CD4-positive, alpha-beta memory T cell (primary cell): ENCODE results near the gene STAMBPL1. TPM values are rescaled to one million over a fixed set of nuclear protein-coding genes. Genes with fewer than 3 reads are reported as not detected.

Experiments
- CTCF ChIA-PET: fragments of 350-600 bp; sonication (Branson Sonifier 250); formaldehyde crosslinking; loops from one replicate; lab custom pipeline; 2021; ENCODE audit warnings: inconsistent platforms; ENCODE audit not compliant: partially characterized antibody; lab: Charles Lee
- POLR2A ChIA-PET: fragments of 350-600 bp; sonication (Branson Sonifier 250); formaldehyde crosslinking; loops from one replicate; lab custom pipeline; 2021; ENCODE audit not compliant: partially characterized antibody; lab: Charles Lee
- DNase-seq, 5 donors: peaks; one replicate each; pipeline versions ENCODE4 v3.0.0 to v3.0.0-alpha.2; 2020 to 2022; ENCODE audit warnings: mixed read lengths in 1 of 5
- H3K27ac ChIP-seq: one replicate; pipeline ENCODE4 v1.7.0; 2013; ENCODE audit warnings: low read depth, low read length
- H3K27me3 ChIP-seq: 2 replicates; pipeline ENCODE4 v1.7.0; 2013; ENCODE audit warnings: mild to moderate bottlenecking, low read length, moderate library complexity; ENCODE audit not compliant: insufficient read depth
- H3K36me3 ChIP-seq: 2 replicates; pipeline ENCODE4 v1.7.0; 2013; ENCODE audit warnings: mild to moderate bottlenecking, low read length, moderate library complexity; ENCODE audit not compliant: insufficient read depth
- H3K4me1 ChIP-seq: 2 replicates; pipeline ENCODE4 v1.7.0; 2013; ENCODE audit warnings: mild to moderate bottlenecking, low read length, moderate library complexity; ENCODE audit not compliant: insufficient read depth
- H3K4me3 ChIP-seq, 2 donors: one replicate each; pipeline ENCODE4 v1.7.0; 2013; ENCODE audit warnings: low read length in 2 of 2, mild to moderate bottlenecking in 1 of 2
- H3K9me3 ChIP-seq, 2 donors: one replicate each; pipeline ENCODE4 v1.7.0; 2013; ENCODE audit warnings: low read length in 2 of 2, control low read depth in 1 of 2; ENCODE audit not compliant: control insufficient read depth in 1 of 2
- H3K27ac Mint-ChIP-seq, 7 donors: one replicate each; pipeline ENCODE4 v1.8.0; 2020 to 2021; ENCODE audit warnings: mixed read lengths in 7 of 7, mild to moderate bottlenecking in 6 of 7, inconsistent platforms in 3 of 7, moderate library complexity in 3 of 7
- H3K27me3 Mint-ChIP-seq, 2 donors: one replicate each; pipeline ENCODE4 v1.8.0; 2020 to 2021; ENCODE audit warnings: mixed read lengths in 2 of 2
- H3K36me3 Mint-ChIP-seq, 2 donors: one replicate each; pipeline ENCODE4 v1.8.0; 2020 to 2021; ENCODE audit warnings: mixed read lengths in 2 of 2, inconsistent platforms in 1 of 2, mild to moderate bottlenecking in 1 of 2
- H3K4me1 Mint-ChIP-seq, 4 donors: one replicate each; pipeline ENCODE4 v1.8.0; 2020 to 2021; ENCODE audit warnings: mixed read lengths in 4 of 4, mild to moderate bottlenecking in 1 of 4
- H3K4me3 Mint-ChIP-seq, 8 donors: one replicate each; pipeline ENCODE4 v1.8.0; 2020 to 2021; ENCODE audit warnings: mixed read lengths in 8 of 8, mild to moderate bottlenecking in 7 of 8, moderate library complexity in 6 of 8, inconsistent platforms in 3 of 8
- H3K9me3 Mint-ChIP-seq, 8 donors: one replicate each; pipeline ENCODE4 v1.8.0; 2020 to 2021; ENCODE audit warnings: mixed read lengths in 8 of 8, mild to moderate bottlenecking in 5 of 8, inconsistent platforms in 3 of 8, moderate library complexity in 1 of 8
- intact Hi-C: fragments of 100-400 bp; cut with micrococcal nuclease; formaldehyde crosslinking; loops from one replicate; pipeline ENCODE4 v1.15.1; 2023
- polyA plus RNA-seq, 2 donors: library from polyadenylated mRNA; unstranded; fragments of 300-500 nt; fragmentation: Illumina TruSeq; gene quantifications; one replicate each; pipeline ENCODE4 v1.2.3, GENCODE V29; 2021
- total RNA-seq, 2 experiments: library from RNA; stranded (reverse); gene quantifications; one replicate each; pipeline ENCODE4 v1.2.3, GENCODE V29; 2021

STAMBPL1 gene
- total and polyA plus RNA-seq, 4 experiments from 2014 or later = 5.3 to 43.2 (median 24.9) TPM

DNA sequence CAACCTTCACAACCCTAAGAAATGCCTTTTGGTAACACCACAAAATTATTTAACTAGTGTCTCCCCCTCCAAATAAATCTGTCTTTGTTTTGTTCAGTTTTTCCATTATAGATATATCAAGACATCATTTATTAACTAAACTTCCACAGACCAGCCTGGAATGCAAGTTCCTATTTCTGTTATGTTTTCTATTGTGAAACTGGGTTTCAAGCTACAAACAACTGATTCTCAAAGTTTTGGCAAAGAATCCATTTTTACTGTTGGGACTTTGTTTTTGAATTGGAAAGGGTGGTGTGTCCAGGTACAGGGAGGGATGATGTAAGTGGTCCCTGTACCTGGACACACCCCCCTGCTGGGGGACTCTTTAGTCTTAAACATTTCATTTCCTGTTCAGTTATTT lies 36.2 kb downstream of the STAMBPL1 start:
- Histone ChIP-seq H3K27ac (no peak overlapping the region), H3K4me1 (no peaks in the 10 kb centered on the region), H3K9me3 (no peaks in the 10 kb centered on the region), H3K27me3 (no peaks in the 10 kb centered on the region), H3K4me3 (no peak overlapping the region), H3K36me3 (peaks cover 23% of the 10 kb centered on the region)
- H3K27me3 Mint-ChIP-seq = no peaks in the 10 kb centered on the region
- ChIA-PET CTCF (interaction anchor here (0.8 to 1.4 kb wide), 2 partner anchors 16 to 283 kb away, joined by 3 read pairs; no protein-coding TSS in a partner anchor), POLR2A (no interaction called here)
- no peaks in the 10 kb centered on the region for H3K9me3 Mint-ChIP-seq
- H3K4me1 Mint-ChIP-seq = peaks cover 0 to 2% (median 0%) of the 10 kb centered on the region in 4 donors
- H3K4me3 Mint-ChIP-seq = no peak overlapping the region
- no peak for DNase-seq
- peak overlapping the region in 1 of 7 donors; percentile 67 for H3K27ac Mint-ChIP-seq
- intact Hi-C loops = no loop called here
- H3K36me3 Mint-ChIP-seq = peaks cover 42 to 75% of the 10 kb centered on the region in 2 donors

- CTCF ChIA-PET = interaction anchor here (0.9 to 1.4 kb wide), 2 partner anchors 16 to 82 kb away, joined by 3 read pairs; no protein-coding TSS in a partner anchor
- peaks cover 21% of the 10 kb centered on the region for H3K36me3 ChIP-seq
Observed at GRCh38 chr10:88916986-88917385, 36.9 kb downstream of the STAMBPL1 start.

DNA sequence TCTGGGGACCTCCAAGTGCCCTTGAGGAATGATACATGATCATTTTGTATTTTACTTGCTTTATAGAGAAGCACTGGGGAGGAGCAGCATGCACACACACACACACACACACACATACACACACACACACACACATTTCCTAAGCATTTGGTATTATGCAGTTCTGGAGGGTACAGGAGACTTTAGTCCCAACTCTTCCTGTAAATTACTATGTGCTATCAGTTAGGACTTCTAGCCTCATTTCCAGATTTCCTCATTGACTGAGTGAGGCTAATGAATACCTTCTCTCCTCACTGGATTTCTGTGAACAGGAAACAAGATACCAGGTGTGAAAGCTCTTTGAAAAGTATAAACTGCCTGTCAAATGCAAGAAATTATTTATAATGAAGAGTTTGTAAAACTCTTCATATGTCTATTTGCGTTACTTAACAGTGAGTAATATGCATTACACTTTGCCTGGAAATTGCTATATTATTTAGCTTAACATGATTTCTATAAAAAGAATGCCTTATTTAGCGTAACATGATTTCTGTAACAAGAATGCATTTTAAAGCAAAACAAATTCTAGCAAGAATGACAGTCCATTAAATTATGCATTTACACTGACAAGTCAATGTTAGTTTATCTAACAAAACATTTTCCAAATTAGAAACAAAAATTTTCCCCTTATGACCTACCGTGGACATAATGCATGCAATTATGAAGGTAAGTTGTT lies 38.3 kb downstream of the STAMBPL1 start:
- POLR2A ChIA-PET = no interaction called here
- Mint-ChIP-seq H3K9me3 (no peaks in the 10 kb centered on the region), H3K27ac (peak overlapping the region in 1 of 7 donors; percentile 5), H3K27me3 (no peaks in the 10 kb centered on the region), H3K4me1 (peaks cover 0 to 2% (median 0%) of the 10 kb centered on the region in 4 donors), H3K36me3 (peaks cover 36 to 69% of the 10 kb centered on the region in 2 donors), H3K4me3 (no peak overlapping the region)
- H3K4me3 ChIP-seq = no peak overlapping the region
- no peaks in the 10 kb centered on the region for H3K9me3 ChIP-seq
- no peak overlapping the region for H3K27ac ChIP-seq
- H3K36me3 ChIP-seq = peaks cover 14% of the 10 kb centered on the region
- no peaks in the 10 kb centered on the region for H3K27me3 ChIP-seq
- no peak for DNase-seq
- no peaks in the 10 kb centered on the region for H3K4me1 ChIP-seq
- CTCF ChIA-PET = interaction anchor here (0.6 to 4.2 kb wide), 4 partner anchors 15 to 108 kb away, joined by 3 to 24 read pairs (median 10); no protein-coding TSS in a partner anchor
- intact Hi-C loops = no loop called here

More at GRCh38 chr10:88916986-88917385, 36.9 kb downstream of the STAMBPL1 start:
- Mint-ChIP-seq H3K27me3 (no peaks in the 10 kb centered on the region), H3K9me3 (no peaks in the 10 kb centered on the region), H3K4me1 (peaks cover 0 to 2% (median 0%) of the 10 kb centered on the region in 4 donors), H3K36me3 (peaks cover 36 to 71% of the 10 kb centered on the region in 2 donors), H3K27ac (peak overlapping the region in 1 of 7 donors; percentile 62), H3K4me3 (no peak overlapping the region)
- Histone ChIP-seq H3K4me1 (no peaks in the 10 kb centered on the region), H3K4me3 (no peak overlapping the region), H3K27ac (no peak overlapping the region), H3K27me3 (no peaks in the 10 kb centered on the region), H3K9me3 (no peaks in the 10 kb centered on the region)
- intact Hi-C loops = no loop called here
- POLR2A ChIA-PET = no interaction called here
- no peak for DNase-seq

DNA sequence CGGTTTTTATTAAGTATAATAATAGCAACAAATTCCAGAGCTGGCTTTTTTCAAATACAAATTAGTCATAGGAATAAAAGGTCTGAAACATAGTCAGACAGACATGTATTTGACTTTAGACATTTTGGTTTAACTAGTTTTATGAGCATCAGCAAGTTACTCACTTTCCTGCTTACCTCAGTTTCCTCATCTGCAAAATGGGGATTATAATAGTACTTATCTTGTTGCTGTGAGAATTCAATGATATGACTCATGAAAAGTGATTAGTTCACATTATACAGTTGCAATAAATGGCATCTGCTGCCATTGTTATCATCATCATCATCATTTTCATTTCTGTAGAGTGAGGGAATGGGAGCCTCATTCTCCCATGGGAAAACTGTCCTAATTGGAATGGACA lies 39.0 kb downstream of the STAMBPL1 start:
- no peaks in the 10 kb centered on the region for H3K9me3 Mint-ChIP-seq
- no peaks in the 10 kb centered on the region for H3K9me3 ChIP-seq
- H3K27me3 ChIP-seq = no peaks in the 10 kb centered on the region
- peaks cover 0 to 2% (median 0%) of the 10 kb centered on the region in 4 donors for H3K4me1 Mint-ChIP-seq
- intact Hi-C loops = no loop called here
- no peaks in the 10 kb centered on the region for H3K4me1 ChIP-seq
- no peak overlapping the region for H3K27ac Mint-ChIP-seq
- peaks cover 9% of the 10 kb centered on the region for H3K36me3 ChIP-seq
- no peaks in the 10 kb centered on the region for H3K27me3 Mint-ChIP-seq
- H3K36me3 Mint-ChIP-seq = peaks cover 39 to 70% of the 10 kb centered on the region in 2 donors
- no peak for DNase-seq
- no peak overlapping the region for H3K4me3 Mint-ChIP-seq
- no peak overlapping the region for H3K4me3 ChIP-seq
- ChIA-PET CTCF (interaction anchor here (3.8 to 4.2 kb wide), 2 partner anchors 14 to 84 kb away, joined by 18 to 24 read pairs; no protein-coding TSS in a partner anchor), POLR2A (no interaction called here)
- H3K27ac ChIP-seq = no peak overlapping the region

- H3K9me3 ChIP-seq = no peaks in the 10 kb centered on the region
- Mint-ChIP-seq H3K27ac (peak overlapping the region in 1 of 7 donors; percentile 24), H3K4me3 (no peak overlapping the region), H3K27me3 (no peaks in the 10 kb centered on the region), H3K36me3 (peaks cover 45 to 77% of the 10 kb centered on the region in 2 donors), H3K9me3 (no peaks in the 10 kb centered on the region), H3K4me1 (peaks cover 0 to 3% (median 0%) of the 10 kb centered on the region in 4 donors)
- H3K36me3 ChIP-seq = peaks cover 9% of the 10 kb centered on the region
- H3K4me1 ChIP-seq = no peaks in the 10 kb centered on the region
- intact Hi-C loops = no loop called here
- H3K27ac ChIP-seq = no peak overlapping the region
- ChIA-PET CTCF (interaction anchor here (3.8 to 4.2 kb wide), 2 partner anchors 13 to 85 kb away, joined by 18 to 24 read pairs; no protein-coding TSS in a partner anchor), POLR2A (no interaction called here)
- no peak for DNase-seq
- no peaks in the 10 kb centered on the region for H3K27me3 ChIP-seq
- no peak overlapping the region for H3K4me3 ChIP-seq
Observed at GRCh38 chr10:88920198-88920597, 40.2 kb downstream of the STAMBPL1 start.

GRCh38 chr10:88920986-88921593 lies 41.0 kb downstream of the STAMBPL1 start:
- H3K9me3 ChIP-seq = no peaks in the 10 kb centered on the region
- no peak for DNase-seq
- Mint-ChIP-seq H3K4me1 (peaks cover 0 to 1% (median 0%) of the 10 kb centered on the region in 4 donors), H3K27me3 (no peaks in the 10 kb centered on the region), H3K27ac (peak overlapping the region in 1 of 7 donors; percentile 43), H3K4me3 (no peak overlapping the region), H3K36me3 (peaks cover 36 to 68% of the 10 kb centered on the region in 2 donors), H3K9me3 (no peaks in the 10 kb centered on the region)
- H3K27me3 ChIP-seq = no peaks in the 10 kb centered on the region
- H3K36me3 ChIP-seq = peaks cover 9% of the 10 kb centered on the region
- intact Hi-C loops = no loop called here
- H3K27ac ChIP-seq = no peak overlapping the region
- H3K4me3 ChIP-seq = no peak overlapping the region
- POLR2A ChIA-PET = no interaction called here
- no peaks in the 10 kb centered on the region for H3K4me1 ChIP-seq
- CTCF ChIA-PET = interaction anchor here (3.8 to 4.2 kb wide), 2 partner anchors 12 to 86 kb away, joined by 18 to 24 read pairs; no protein-coding TSS in a partner anchor

DNA sequence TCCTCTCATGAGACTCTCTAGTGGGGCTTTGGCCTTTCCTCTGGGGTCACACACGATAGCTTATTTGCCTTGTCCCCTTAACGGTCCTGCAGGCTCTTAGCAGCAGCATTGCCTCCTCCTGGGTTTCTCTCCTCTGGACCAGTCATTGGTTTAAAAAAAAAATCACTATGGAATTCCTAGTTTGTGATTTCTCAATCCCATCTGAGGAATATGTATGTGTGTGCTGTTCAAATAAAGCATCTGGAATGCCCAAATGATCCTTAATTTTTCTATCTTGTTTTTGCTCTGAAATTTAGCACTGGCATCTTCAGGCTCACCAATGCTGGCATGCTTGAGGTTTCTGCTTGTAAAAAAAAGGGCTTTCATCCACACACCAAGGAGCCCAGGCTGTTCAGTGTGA lies 42.0 kb downstream of the STAMBPL1 start:
- Mint-ChIP-seq H3K9me3 (no peaks in the 10 kb centered on the region), H3K27me3 (no peaks in the 10 kb centered on the region), H3K4me1 (peaks cover 0 to 1% (median under 1%) of the 10 kb centered on the region in 4 donors), H3K4me3 (no peak overlapping the region), H3K27ac (peak overlapping the region in 3 of 7 donors; percentile 12 to 70 (median 57)), H3K36me3 (peaks cover 44 to 73% of the 10 kb centered on the region in 2 donors)
- CTCF ChIA-PET = interaction anchor here (3.8 to 4.2 kb wide), 2 partner anchors 11 to 87 kb away, joined by 18 to 24 read pairs; no protein-coding TSS in a partner anchor
- H3K27ac ChIP-seq = no peak overlapping the region
- peaks cover 9% of the 10 kb centered on the region for H3K36me3 ChIP-seq
- intact Hi-C loops = no loop called here
- DNase-seq = no peak
- no peaks in the 10 kb centered on the region for H3K4me1 ChIP-seq
- H3K9me3 ChIP-seq = no peaks in the 10 kb centered on the region
- no peaks in the 10 kb centered on the region for H3K27me3 ChIP-seq
- no peak overlapping the region for H3K4me3 ChIP-seq
- POLR2A ChIA-PET = no interaction called here
